B cell (primary cell): ENCODE data around the gene TIGD2. TPM values are rescaled to one million over a fixed set of nuclear protein-coding genes. Genes with fewer than 3 reads are reported as not detected.

Experiments
- ATAC-seq: fragments of 200-7000 bp; cut with Tn5 transposase; one replicate; pipeline ENCODE4 v1.10.0; 2021; ENCODE audit warnings: low read depth, mild to moderate bottlenecking, moderate number of reproducible peaks, moderate library complexity
- CTCF ChIA-PET: fragments of 350-600 bp; sonication (Branson Sonifier 250); formaldehyde crosslinking; loops from one replicate; lab custom pipeline; 2021; ENCODE audit warnings: antibody characterized with exemption, inconsistent platforms; lab: Charles Lee
- POLR2A ChIA-PET: fragments of 350-600 bp; sonication (Branson Sonifier 250); formaldehyde crosslinking; loops from one replicate; lab custom pipeline; 2021; ENCODE audit warnings: antibody characterized with exemption; lab: Charles Lee
- DNase-seq: peaks from one replicate; pipeline ENCODE4 v3.0.0; 2013
- H2AFZ ChIP-seq: 2 replicates; pipeline ENCODE4 v1.6.1; 2012; ENCODE audit warnings: mild to moderate bottlenecking, low read depth, low read length; ENCODE audit not compliant: insufficient read depth, poor library complexity, severe bottlenecking
- H3K27ac ChIP-seq, 2 donors: 1 replicate in 1 of 2; 2 replicates in 1 of 2; pipeline ENCODE4 v1.5.1; 2012 to 2013; ENCODE audit warnings: low read length in 2 of 2, mild to moderate bottlenecking in 2 of 2, moderate library complexity in 1 of 2
- H3K27me3 ChIP-seq, 4 experiments: fragments of 200-600 bp in 1 of 4; sonication (generic) in 1 of 4; replicated peaks in 1 of 4; 1 replicate in 2 of 4; 2 replicates in 2 of 4; pipeline versions ENCODE4 v1.6.1 to v1.7.0; 2013 to 2016; ENCODE audit warnings: low read length in 3 of 4, mild to moderate bottlenecking in 2 of 4, mixed read lengths in 1 of 4, moderate library complexity in 1 of 4; ENCODE audit not compliant: insufficient read depth in 4 of 4, control insufficient read depth in 3 of 4; ENCODE audit errors: control extremely low read depth in 1 of 4
- H3K36me3 ChIP-seq, 2 experiments: replicated peaks in 1 of 2; 1 replicate in 1 of 2; 2 replicates in 1 of 2; pipeline versions ENCODE4 v1.6.1 to v1.7.1; 2013; ENCODE audit warnings: low read length in 1 of 2; ENCODE audit not compliant: insufficient read depth in 2 of 2, control insufficient read depth in 1 of 2; ENCODE audit errors: control extremely low read depth in 1 of 2, extremely low read depth in 1 of 2
- H3K4me1 ChIP-seq, 2 donors: fragments of 200-600 bp in 1 of 2; sonication (generic) in 1 of 2; 1 replicate in 1 of 2; 2 replicates in 1 of 2; pipeline versions ENCODE4 v1.5.1 to v1.6.1; 2013 to 2017; ENCODE audit warnings: low read length in 2 of 2; ENCODE audit not compliant: control insufficient read depth in 2 of 2, insufficient read depth in 2 of 2
- H3K4me2 ChIP-seq: replicated peaks from 2 replicates; pipeline ENCODE3; 2012; ENCODE audit warnings: mild to moderate bottlenecking, low read depth, low read length; ENCODE audit not compliant: poor library complexity, severe bottlenecking
- H3K4me3 ChIP-seq, 5 experiments: fragments of 200-600 bp in 1 of 5; sonication (generic) in 1 of 5; 1 replicate in 3 of 5; 2 replicates in 2 of 5; pipeline versions ENCODE4 v1.5.1 to v1.7.0; 2011 to 2016; ENCODE audit warnings: low read length in 4 of 5, mild to moderate bottlenecking in 4 of 5, low read depth in 2 of 5, control low read depth in 1 of 5, moderate library complexity in 1 of 5; ENCODE audit not compliant: insufficient read depth in 1 of 5; ENCODE audit errors: control extremely low read depth in 1 of 5, extremely low read depth in 1 of 5
- H3K79me2 ChIP-seq: fragments of 200-600 bp; sonication (generic); one replicate; pipeline ENCODE4 v1.6.0; 2016; ENCODE audit warnings: low read length; ENCODE audit not compliant: control insufficient read depth, insufficient read depth
- H3K9ac ChIP-seq: fragments of 200-600 bp; sonication (generic); 2 replicates; pipeline ENCODE4 v1.6.1; 2017; ENCODE audit warnings: mild to moderate bottlenecking, low read length, moderate library complexity
- H3K9me3 ChIP-seq, 3 donors: one replicate each; pipeline versions ENCODE4 v1.6.1 to v1.7.1; 2013; ENCODE audit warnings: low read length in 2 of 3; ENCODE audit not compliant: control insufficient read depth in 2 of 3, insufficient read depth in 1 of 3; ENCODE audit errors: control extremely low read depth in 1 of 3
- H4K20me1 ChIP-seq: 2 replicates; pipeline ENCODE4 v1.6.0; 2012; ENCODE audit warnings: mild to moderate bottlenecking, low read length; ENCODE audit not compliant: insufficient read depth, control insufficient read depth, poor library complexity, severe bottlenecking
- H3K27ac Mint-ChIP-seq: one replicate; pipeline ENCODE4 v1.8.0; 2021; ENCODE audit warnings: mixed read lengths
- H3K27me3 Mint-ChIP-seq: one replicate; pipeline ENCODE4 v1.8.0; 2021; ENCODE audit warnings: mixed read lengths
- H3K4me1 Mint-ChIP-seq: one replicate; pipeline ENCODE4 v1.8.0; 2021; ENCODE audit warnings: mixed read lengths
- H3K4me3 Mint-ChIP-seq: one replicate; pipeline ENCODE4 v1.8.0; 2021; ENCODE audit warnings: mixed read lengths
- H3K9me3 Mint-ChIP-seq: one replicate; pipeline ENCODE4 v1.8.0; 2022; ENCODE audit warnings: mixed read lengths; ENCODE audit not compliant: insufficient read depth
- CTCF ChIP-seq: fragments of 200-600 bp; IDR thresholded peaks from one replicate; pipeline ENCODE4 v1.8.0; 2022; ENCODE audit warnings: antibody characterized with exemption, mild to moderate bottlenecking
- EZH2 ChIP-seq: IDR thresholded peaks from 2 replicates; pipeline ENCODE4 v1.6.1; 2012; ENCODE audit warnings: borderline replicate concordance, low read depth, mild to moderate bottlenecking, moderate library complexity, low read length; ENCODE audit not compliant: insufficient read depth, poor library complexity, severe bottlenecking
- WGBS: methylation state at CpG from one replicate; pipeline ENCODE4 v1.1.5; 2013; ENCODE audit warnings: missing lambda C conversion rate; ENCODE audit not compliant: insufficient coverage; 5-methylcytosine and 5-hydroxymethylcytosine counted together
- intact Hi-C: fragments of 100-400 bp; cut with micrococcal nuclease; formaldehyde crosslinking; loops from one replicate; pipeline ENCODE4 v1.10.0; 2022
- polyA plus RNA-seq: library from polyadenylated mRNA; depleted of rRNA; stranded (reverse); fragments of >200 nt; gene quantifications from 2 replicates; pipeline ENCODE4 v1.2.3, GENCODE V29; 2012
- total RNA-seq, 2 donors: library from RNA; stranded (reverse); fragments of 120-200 nt in 1 of 2; gene quantifications; 1 replicate in 1 of 2; 2 replicates in 1 of 2; pipeline versions ENCODE4 v1.2.3 to v1.2.4, GENCODE V29; 2013 to 2022

The TIGD2 gene
- total and polyA plus RNA-seq, 2 donors (not counting 1 experiment from before 2014, with no cell fraction given) = 2.1 to 8.6 TPM

- POLR2A ChIA-PET = no interaction called here
- intact Hi-C loops = no loop called here
- Histone ChIP-seq H3K9me3 (peaks cover 0 to 3% (median 0%) of the 10 kb centered on the region in 3 donors), H3K36me3 (no peaks in the 10 kb centered on the region), H3K79me2 (no peaks in the 10 kb centered on the region), H3K27me3 (no peaks in the 10 kb centered on the region), H3K27ac (no peak overlapping the region), H3K4me3 (no peak overlapping the region), H2AFZ (no peak overlapping the region), H3K4me1 (peaks cover 6 to 8% of the 10 kb centered on the region in 2 donors), H4K20me1 (no peaks in the 10 kb centered on the region), H3K4me2 (no peak overlapping the region), H3K9ac (no peak overlapping the region)
- Mint-ChIP-seq H3K4me1 (peaks cover 16% of the 10 kb centered on the region), H3K4me3 (no peak overlapping the region), H3K9me3 (no peaks in the 10 kb centered on the region), H3K27ac (no peak overlapping the region), H3K27me3 (no peaks in the 10 kb centered on the region)
- CTCF ChIA-PET = no interaction called here
- ATAC-seq (no peak), DNase-seq (no peak)
- no peak for TF ChIP-seq CTCF
- no peak for TF ChIP-seq EZH2
- WGBS = no CpG with 5 or more reads among the region's 1 CpG
Measured at GRCh38 chr4:89099471-89099870, 11.9 kb upstream of the TIGD2 start.

GRCh38 chr4:89100853-89101252 is 10.5 kb upstream of the TIGD2 start:
- peak overlapping the region; percentile 83 for H3K27ac Mint-ChIP-seq

More at GRCh38 chr4:89100853-89101252, 10.5 kb upstream of the TIGD2 start:
- H3K27me3 Mint-ChIP-seq = no peaks in the 10 kb centered on the region
- no peak overlapping the region for H3K4me3 ChIP-seq
- peaks cover 0 to 3% (median 0%) of the 10 kb centered on the region in 3 donors for H3K9me3 ChIP-seq
- peak overlapping the region; percentile 69 for H3K4me3 Mint-ChIP-seq
- peak overlapping the region; percentile 17 for H3K4me2 ChIP-seq
- H2AFZ ChIP-seq = peak overlapping the region; percentile 53
- intact Hi-C loops = no loop called here
- H3K9me3 Mint-ChIP-seq = no peaks in the 10 kb centered on the region
- peaks cover 0 to 3% (median 0%) of the 10 kb centered on the region in 4 experiments for H3K27me3 ChIP-seq
- DNase-seq = no peak
- peaks cover 6 to 8% of the 10 kb centered on the region in 2 donors for H3K4me1 ChIP-seq
- ATAC-seq = no peak
- WGBS = 83% methylated on average over 3 of the region's 3 CpGs
- no peak for TF ChIP-seq CTCF
- TF ChIP-seq EZH2 = no peak
- no peaks in the 10 kb centered on the region for H4K20me1 ChIP-seq
- H3K9ac ChIP-seq = no peak overlapping the region
- ChIA-PET POLR2A (no interaction called here), CTCF (no interaction called here)
- peaks cover 16% of the 10 kb centered on the region for H3K4me1 Mint-ChIP-seq
- H3K36me3 ChIP-seq = no peaks in the 10 kb centered on the region
- no peaks in the 10 kb centered on the region for H3K79me2 ChIP-seq
- peak overlapping the region in 1 of 2 donors; percentile 59 for H3K27ac ChIP-seq
